GM21723 (cell line): ENCODE data around the gene SLC2A6.

Experiments used
- ATAC-seq: cut with Tn5 transposase; IDR thresholded peaks from one replicate; pipeline ENCODE4 v1.9.1; 2021; ENCODE audit warnings: mild to moderate bottlenecking, moderate library complexity; ENCODE audit not compliant: unreplicated experiment

The SLC2A6 gene

GRCh38 chr9:133515615-133516255, 36.8 kb upstream of the SLC2A6 start:
- no peak for ATAC-seq

DNA sequence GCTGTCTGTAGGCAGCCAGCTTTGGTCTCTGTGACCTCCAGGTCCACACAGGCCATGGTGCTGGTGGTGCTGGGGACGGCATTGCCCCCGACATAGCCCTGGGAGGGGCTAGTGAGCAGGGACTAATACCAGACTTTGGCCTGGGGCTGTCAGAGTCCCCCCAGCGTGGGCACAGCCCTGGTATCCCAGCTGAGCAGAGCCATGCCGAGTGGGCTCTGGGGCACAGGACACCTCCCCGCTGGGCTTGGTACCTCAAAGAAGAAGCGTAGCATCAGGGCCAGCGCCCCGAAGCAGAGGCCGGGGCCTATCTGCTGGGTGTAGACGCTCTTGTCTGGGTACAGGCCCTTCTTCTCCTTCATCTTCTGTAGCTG, 36.3 kb upstream of the SLC2A6 start:
- ATAC-seq, result no peak

DNA sequence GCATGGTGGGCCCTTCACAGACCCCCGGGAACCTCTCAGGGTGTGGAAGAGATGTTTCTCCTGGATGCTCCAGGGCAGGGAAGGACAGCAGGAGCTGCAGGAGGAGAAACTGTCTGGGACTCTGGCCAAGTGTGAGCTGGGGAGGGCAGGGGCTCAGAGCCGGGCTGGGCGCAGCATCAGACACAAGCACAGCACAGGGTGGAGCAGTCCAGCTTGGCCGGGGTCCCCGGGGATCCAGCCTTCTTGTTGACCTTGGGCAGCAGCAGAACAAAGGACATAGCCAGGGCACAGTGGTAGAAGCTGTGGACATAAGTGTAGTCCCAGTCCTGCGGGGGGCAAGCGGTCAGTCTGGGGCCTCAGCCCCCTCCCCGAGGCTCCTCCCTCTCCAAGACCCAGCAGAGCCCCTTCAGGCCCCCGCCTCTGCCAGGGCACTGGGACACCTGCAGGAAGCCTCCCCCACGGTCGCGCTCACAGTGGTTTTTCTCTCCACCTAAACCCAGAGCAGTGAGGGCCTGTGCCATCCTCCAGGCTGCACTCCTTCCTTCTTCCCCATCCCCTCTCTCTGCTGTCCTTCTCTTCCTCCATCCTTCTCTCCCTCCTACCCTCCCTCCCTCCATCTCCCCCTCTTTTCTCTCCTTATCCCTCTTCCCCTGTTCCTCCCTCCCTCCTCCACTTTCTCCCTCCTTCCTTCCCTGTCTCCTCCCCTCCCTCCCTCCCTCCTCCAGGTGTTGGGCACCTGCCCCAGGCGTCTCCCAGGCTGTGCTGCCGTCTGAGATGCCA, 35.8 kb upstream of the SLC2A6 start:
- no peak for ATAC-seq

- no peak for ATAC-seq
These were observed 34.6 kb upstream of the SLC2A6 start for GRCh38 chr9:133513214-133514100.

- ATAC-seq, result no peak
These were observed 33.6 kb upstream of the SLC2A6 start for GRCh38 chr9:133512253-133513213.

- no peak for ATAC-seq
These were observed 32.7 kb upstream of the SLC2A6 start for GRCh38 chr9:133511607-133512006.

DNA sequence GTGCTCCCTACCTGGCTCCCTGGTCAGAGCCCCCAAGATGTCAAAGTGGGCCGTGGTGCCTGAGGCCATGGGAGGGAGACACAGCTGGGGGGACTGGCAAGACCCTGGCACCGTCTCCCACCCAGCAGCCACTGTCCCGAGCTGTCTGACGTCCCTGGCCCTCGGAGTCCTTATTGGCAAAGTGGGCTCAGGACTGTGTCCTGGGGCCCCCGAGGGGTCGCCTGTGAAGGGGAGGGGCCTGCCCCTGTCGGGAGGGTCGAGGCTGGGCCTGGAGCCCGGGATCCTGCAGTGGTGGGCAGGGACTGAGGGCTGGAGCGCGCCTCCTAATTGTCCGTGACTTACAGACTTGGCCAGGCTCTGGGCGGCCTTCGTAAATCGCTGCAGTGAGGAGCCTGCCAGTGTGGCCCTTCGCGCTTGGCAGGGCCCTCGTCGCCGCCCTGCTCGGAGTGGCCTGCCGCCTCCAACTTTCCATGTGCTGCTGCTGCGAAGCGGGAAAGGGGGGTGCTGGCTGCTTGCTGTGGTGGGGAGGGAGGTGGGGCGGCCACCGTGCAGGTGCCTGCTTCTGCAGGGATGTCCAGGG, 32.1 kb upstream of the SLC2A6 start:
- ATAC-seq, result no peak

DNA sequence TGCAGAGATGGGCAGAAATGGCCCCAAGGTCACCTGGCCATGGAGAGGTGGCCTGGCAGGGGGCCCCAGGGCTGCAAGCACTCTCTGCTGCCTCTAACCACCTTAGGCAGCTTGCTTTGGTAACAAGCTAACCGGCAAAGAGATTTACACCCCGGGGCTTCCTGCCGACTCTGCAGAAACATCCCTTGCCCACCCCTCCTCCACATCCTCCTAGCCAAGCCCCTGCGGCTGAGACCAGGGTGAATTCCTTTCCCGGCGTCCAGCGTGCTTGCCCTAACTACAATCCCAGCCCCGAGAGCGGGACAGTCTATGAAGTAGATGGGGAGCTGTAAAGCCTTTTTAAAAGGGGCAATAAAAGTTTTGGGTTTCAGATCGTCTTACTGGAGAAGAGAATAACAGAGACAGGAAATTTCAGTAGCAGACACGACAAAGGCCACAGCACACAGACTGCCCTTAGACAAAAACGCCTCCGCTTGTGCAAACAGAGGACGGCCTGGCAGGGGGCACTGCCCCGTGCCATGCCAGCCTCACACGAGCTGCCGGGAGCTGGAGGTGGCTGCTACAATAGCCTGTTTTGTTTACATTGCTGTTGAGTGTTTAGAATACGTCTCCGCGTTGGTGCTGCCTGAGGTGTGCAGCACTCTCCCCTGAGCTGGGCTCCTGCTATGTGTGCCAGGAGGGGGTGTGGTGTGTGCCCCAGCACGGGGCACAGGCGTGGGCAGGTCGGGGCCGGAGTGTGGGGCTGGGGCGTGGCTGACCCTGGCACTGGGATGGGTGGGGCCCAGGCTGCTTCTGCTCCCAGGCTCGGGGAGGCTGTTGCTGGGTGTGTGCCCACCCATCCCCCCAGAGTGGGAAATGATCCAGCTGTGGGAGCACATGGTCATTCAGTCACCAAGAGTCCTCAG, 30.5 kb upstream of the SLC2A6 start:
- ATAC-seq, result no peak

DNA sequence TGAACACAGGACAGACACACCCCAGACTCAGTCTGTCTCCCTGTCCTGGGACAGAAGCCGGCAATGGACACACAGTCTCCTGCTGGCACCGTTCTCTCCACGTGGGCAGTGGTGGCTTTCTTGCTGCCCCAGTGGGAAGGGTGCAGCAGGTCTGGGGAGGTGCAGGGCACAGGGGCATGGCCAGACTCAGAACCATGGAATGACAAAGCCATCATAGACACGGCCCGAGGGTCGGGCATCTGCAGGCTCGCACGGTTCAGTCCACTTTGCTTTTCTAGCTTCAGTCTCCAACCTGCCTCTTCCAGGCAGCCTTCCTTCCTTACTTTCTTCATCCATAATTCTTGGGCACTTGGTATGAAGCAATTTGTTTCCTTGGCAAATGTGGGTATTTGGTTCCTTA, 29.1 kb upstream of the SLC2A6 start:
- no peak for ATAC-seq

DNA sequence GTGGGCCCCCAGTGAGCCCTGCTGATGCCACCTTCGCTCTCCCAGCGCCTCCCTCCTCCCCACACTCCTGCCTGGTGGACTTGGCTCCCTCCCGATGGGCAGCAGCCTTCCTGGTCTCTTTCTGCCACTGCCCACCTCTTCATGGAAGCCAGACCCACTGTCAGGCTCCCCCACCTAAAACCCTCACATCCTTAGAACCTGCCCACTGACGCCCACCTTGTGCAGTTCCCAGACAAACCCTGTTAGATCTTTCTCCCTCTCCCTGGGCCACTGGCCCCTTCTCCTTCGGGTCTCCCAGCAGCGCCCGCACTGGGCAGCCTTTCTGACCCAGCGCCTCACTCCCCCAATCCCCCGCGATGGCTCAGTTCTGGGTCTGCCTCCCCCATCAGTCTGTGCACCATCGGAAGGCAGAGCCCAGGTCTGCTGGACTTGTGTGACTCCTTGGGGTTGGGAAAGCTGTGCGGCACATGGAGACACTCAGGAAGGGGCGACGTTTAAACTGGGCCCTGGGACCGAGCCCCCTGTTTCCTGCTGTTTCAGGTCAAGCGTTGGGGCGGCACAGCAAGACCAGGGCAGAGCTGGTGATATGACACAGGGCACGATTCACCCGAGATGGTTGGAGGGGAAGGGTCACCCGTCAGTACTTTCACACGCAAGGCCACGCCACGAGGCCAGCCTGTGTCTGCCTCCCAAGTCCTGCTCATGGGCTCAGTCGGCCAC, 28.5 kb upstream of the SLC2A6 start:
- no peak for ATAC-seq

DNA sequence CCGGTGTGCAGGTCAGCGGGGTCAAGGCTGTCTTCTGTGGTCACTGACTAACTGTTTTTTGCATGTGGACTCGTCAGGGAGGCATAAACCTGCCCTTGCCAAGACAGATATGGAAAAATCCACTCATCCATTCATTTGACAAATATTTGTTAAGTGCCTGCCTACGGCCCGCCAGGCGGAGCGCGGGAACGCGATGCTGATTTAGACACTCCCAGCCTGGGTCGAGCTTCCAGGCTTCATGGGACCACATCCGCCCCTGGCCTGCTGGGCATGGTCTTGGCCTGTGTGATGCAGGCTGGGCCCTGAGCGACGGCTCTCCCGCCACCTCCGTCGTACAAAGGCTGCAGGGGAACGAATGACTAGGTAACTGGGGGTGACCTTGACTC, 27.7 kb upstream of the SLC2A6 start:
- no peak for ATAC-seq

- no peak for ATAC-seq
These were observed 27.2 kb upstream of the SLC2A6 start for GRCh38 chr9:133505901-133506652.

DNA sequence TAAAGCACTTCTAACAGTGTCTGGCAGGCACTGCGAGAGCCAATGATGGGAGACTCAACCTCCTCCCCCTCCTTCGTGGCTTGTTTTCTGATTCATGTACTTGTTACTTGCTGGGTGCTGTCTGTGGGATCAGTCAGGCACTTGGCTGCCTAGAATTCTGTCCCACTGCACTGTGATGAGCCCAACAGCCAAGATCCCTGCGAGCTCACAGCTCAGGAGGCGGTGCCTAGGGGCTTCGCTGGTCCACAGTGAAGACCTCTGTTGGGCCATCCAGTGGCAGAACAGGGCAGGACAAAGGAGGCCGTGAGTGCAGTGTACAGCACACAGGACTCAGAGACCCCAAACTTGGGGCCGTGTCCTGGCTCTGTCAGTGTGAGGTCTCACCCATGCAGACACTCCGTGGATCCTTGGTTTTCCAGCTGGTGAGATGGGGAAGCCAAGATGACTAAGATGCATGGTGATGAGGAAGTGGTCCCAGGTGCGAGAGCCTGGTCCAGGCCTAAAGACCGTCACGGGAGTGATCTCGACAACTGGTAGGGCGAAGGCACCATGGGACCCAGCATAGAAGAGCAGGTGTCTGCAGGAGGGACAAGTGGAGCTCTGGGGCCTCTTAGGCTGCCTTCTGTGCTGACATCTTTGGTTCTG, 26.4 kb upstream of the SLC2A6 start:
- no peak for ATAC-seq

- ATAC-seq, result no peak
These were observed 23.2 kb upstream of the SLC2A6 start for GRCh38 chr9:133502112-133502511.

DNA sequence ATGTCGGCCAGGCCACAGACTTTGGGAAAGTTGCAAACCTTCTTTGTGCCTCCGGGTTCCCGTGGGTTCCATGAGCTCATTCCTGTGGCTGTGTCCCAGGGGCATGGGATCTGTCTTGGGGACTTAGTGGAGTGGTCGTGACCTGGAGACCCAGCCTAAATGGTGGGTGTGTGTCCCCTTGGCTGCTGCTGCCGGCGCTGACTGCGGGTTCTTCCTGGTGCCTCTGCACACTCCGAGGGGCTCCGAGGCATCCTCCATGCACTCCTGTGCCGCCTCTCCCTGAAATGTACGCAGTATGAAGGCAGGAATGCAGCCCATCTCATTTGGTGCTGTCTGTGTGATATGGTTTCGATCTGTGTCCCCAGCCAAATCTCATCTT, 21.0 kb upstream of the SLC2A6 start:
- no peak for ATAC-seq

- no peak for ATAC-seq
These were observed 20.4 kb upstream of the SLC2A6 start for GRCh38 chr9:133499132-133499891.
